MM.1S (cell line): ENCODE data around the gene PIK3C2G.

Source experiments
- DNase-seq: peaks from one replicate; pipeline ENCODE4 v3.0.0-alpha.2; 2015
- H2AFZ ChIP-seq: fragments of 300-600 bp; sonication (generic); 2 replicates; pipeline ENCODE4 v1.6.0; 2016; ENCODE audit warnings: antibody characterized with exemption, low read length
- H3F3A ChIP-seq: fragments of 300-600 bp; sonication (generic); 2 replicates; pipeline ENCODE4 v1.6.1; 2016; ENCODE audit warnings: mild to moderate bottlenecking, antibody characterized with exemption, low read length, moderate library complexity, mixed read lengths; ENCODE audit not compliant: insufficient read depth
- H3K27ac ChIP-seq: fragments of 300-600 bp; sonication (generic); 2 replicates; pipeline ENCODE4 v1.5.1; 2016; ENCODE audit warnings: mild to moderate bottlenecking, low read length
- H3K27me3 ChIP-seq: fragments of 300-600 bp; sonication (generic); replicated peaks from 2 replicates; pipeline ENCODE4 v1.6.0; 2016; ENCODE audit warnings: low read length; ENCODE audit not compliant: insufficient read depth
- H3K36me3 ChIP-seq: fragments of 300-600 bp; sonication (generic); replicated peaks from 2 replicates; pipeline ENCODE4 v1.6.1; 2016; ENCODE audit warnings: mild to moderate bottlenecking, low read length, mixed read lengths; ENCODE audit not compliant: insufficient read depth
- H3K4me1 ChIP-seq: fragments of 300-600 bp; sonication (generic); 2 replicates; pipeline ENCODE4 v1.6.1; 2016; ENCODE audit warnings: low read length, mixed read lengths
- H3K4me2 ChIP-seq: fragments of 300-600 bp; sonication (generic); 2 replicates; pipeline ENCODE4 v1.6.0; 2016; ENCODE audit warnings: low read depth, low read length
- H3K4me3 ChIP-seq: fragments of 300-600 bp; sonication (generic); 2 replicates; pipeline ENCODE4 v1.5.1; 2016; ENCODE audit warnings: low read length, mixed read lengths
- H3K79me2 ChIP-seq: fragments of 300-600 bp; sonication (generic); 2 replicates; pipeline ENCODE4 v1.6.1; 2016; ENCODE audit warnings: mixed run types, low read length, mixed read lengths
- H3K9ac ChIP-seq: fragments of 300-600 bp; sonication (generic); 2 replicates; pipeline ENCODE4 v1.6.1; 2016; ENCODE audit warnings: low read length, mixed read lengths
- H3K9me2 ChIP-seq: fragments of 300-600 bp; sonication (generic); replicated peaks from 2 replicates; pipeline ENCODE4 v1.6.1; 2016; ENCODE audit warnings: mild to moderate bottlenecking, low read length, mixed read lengths; ENCODE audit not compliant: insufficient read depth
- H3K9me3 ChIP-seq: fragments of 300-600 bp; sonication (generic); replicated peaks from 2 replicates; pipeline ENCODE4 v1.6.1; 2016; ENCODE audit warnings: mild to moderate bottlenecking, low read length, mixed read lengths; ENCODE audit not compliant: insufficient read depth
- H4K20me1 ChIP-seq: fragments of 300-600 bp; sonication (generic); 2 replicates; pipeline ENCODE4 v1.6.1; 2016; ENCODE audit warnings: mild to moderate bottlenecking, low read length, moderate library complexity, mixed read lengths; ENCODE audit not compliant: insufficient read depth
- CTCF ChIP-seq: fragments of 300-600 bp; sonication (generic); IDR thresholded peaks from 2 replicates; pipeline ENCODE4 v1.5.1; 2016; ENCODE audit warnings: antibody characterized with exemption, low read length, mixed read lengths
- EZH2 ChIP-seq: fragments of 300-600 bp; sonication (generic); optimal IDR thresholded peaks from 2 replicates; pipeline ENCODE3; 2017; ENCODE audit warnings: low read depth, mild to moderate bottlenecking, antibody characterized with exemption, low read length, mixed read lengths
- EZH2phosphoT487 ChIP-seq: fragments of 300-600 bp; sonication (generic); IDR thresholded peaks from 2 replicates; pipeline ENCODE4 v1.6.1; 2018; ENCODE audit warnings: antibody characterized with exemption, low read length

The PIK3C2G gene

DNA sequence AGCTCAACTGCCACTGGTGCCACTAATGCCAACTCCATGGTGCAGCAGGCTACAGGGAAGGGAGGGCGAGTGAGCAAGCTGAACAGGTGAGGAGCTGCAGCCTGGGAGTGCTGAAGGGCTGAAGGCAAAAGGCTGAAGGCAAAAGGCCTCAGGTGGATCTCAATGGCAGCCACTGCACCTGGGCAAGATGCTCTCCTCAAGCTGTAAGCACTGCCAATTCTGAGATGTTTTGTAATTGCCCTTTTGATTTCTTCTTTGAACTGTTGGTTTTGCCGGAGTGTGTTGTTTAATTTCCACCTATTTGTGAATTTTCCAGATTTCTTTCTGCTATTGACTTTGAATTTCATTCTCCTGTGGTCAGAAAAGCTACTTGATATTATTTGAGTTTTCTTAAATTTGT, 97.6 kb downstream of the PIK3C2G start:
- Histone ChIP-seq H3K79me2 (no peaks in the 10 kb centered on the region), H3K36me3 (no peaks in the 10 kb centered on the region), H3K4me2 (no peak overlapping the region), H3K9me3 (no peaks in the 10 kb centered on the region), H3K27me3 (no peaks in the 10 kb centered on the region), H3K9ac (no peak overlapping the region), H3K27ac (no peak overlapping the region), H3K4me1 (no peaks in the 10 kb centered on the region), H3F3A (no peaks in the 10 kb centered on the region), H4K20me1 (no peaks in the 10 kb centered on the region), H3K4me3 (no peak overlapping the region), H3K9me2 (no peaks in the 10 kb centered on the region), H2AFZ (no peak overlapping the region)
- TF ChIP-seq EZH2 (no peak), CTCF (no peak), EZH2phosphoT487 (no peak)
- no peak for DNase-seq

DNA sequence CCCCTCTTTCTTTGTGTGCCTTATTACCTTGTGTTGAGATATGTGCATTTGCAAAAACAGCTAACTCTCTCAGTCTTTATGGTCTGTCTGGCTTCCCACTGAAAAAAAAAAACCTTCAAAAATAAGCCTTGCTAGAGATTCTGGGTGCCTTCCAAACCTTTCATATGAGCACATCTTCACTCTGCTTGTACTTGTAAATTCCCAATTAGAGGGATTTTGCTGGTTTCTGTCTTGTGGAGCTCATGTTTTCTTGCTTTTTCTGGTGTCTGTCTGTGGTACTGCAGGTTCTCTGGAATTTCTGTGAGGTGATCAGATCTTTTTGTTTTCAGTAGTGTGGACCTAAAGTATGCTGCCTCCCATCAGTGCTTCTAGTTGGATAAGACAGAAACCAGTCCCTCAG, 100.1 kb downstream of the PIK3C2G start:
- Histone ChIP-seq H3K4me2 (no peak overlapping the region), H3K79me2 (no peaks in the 10 kb centered on the region), H3K4me3 (no peak overlapping the region), H3K9me2 (no peaks in the 10 kb centered on the region), H3K36me3 (no peaks in the 10 kb centered on the region), H3K4me1 (no peaks in the 10 kb centered on the region), H3F3A (no peaks in the 10 kb centered on the region), H2AFZ (no peak overlapping the region), H3K9ac (no peak overlapping the region), H3K27me3 (no peaks in the 10 kb centered on the region), H3K9me3 (no peaks in the 10 kb centered on the region), H4K20me1 (no peaks in the 10 kb centered on the region), H3K27ac (no peak overlapping the region)
- TF ChIP-seq CTCF (no peak), EZH2phosphoT487 (no peak), EZH2 (no peak)
- no peak for DNase-seq

- TF ChIP-seq CTCF (no peak), EZH2phosphoT487 (no peak), EZH2 (no peak)
- H3K36me3 ChIP-seq, result no peaks in the 10 kb centered on the region
- no peak overlapping the region for H2AFZ ChIP-seq
- H3K4me3 ChIP-seq, result no peak overlapping the region
- H3K4me2 ChIP-seq, result no peak overlapping the region
- no peaks in the 10 kb centered on the region for H3K79me2 ChIP-seq
- no peak for DNase-seq
- no peaks in the 10 kb centered on the region for H3K9me2 ChIP-seq
- H3F3A ChIP-seq, result no peaks in the 10 kb centered on the region
- no peak overlapping the region for H3K27ac ChIP-seq
- H3K4me1 ChIP-seq, result no peaks in the 10 kb centered on the region
- H3K9me3 ChIP-seq, result no peaks in the 10 kb centered on the region
- no peak overlapping the region for H3K9ac ChIP-seq
- H4K20me1 ChIP-seq, result no peaks in the 10 kb centered on the region
- no peaks in the 10 kb centered on the region for H3K27me3 ChIP-seq
Observed at GRCh38 chr12:18363321-18363720, 102.0 kb downstream of the PIK3C2G start.
